Measurements from ENCODE around the gene FHOD3.

DNA sequence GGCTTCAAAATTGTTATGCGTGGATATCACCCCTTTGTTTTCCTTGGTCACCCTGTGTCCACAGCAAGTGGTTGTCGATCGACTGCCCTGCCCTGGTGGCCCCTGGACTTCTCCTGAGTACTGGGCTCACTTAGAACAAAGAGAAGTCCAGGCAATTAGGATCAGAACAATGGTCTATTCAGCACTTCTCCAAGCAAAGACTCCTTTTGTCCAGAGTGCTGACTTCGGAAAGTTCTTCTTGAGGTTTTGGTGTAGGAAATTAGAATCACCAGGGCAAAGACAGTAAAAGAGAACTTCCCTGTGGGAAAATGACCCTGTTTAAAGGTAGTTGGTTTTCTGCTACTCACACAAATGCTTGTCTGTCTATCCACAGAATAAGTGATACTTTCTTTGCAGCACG lies 173.9 kb downstream of the FHOD3 start:
- TF ChIP-seq, protein P1, sequence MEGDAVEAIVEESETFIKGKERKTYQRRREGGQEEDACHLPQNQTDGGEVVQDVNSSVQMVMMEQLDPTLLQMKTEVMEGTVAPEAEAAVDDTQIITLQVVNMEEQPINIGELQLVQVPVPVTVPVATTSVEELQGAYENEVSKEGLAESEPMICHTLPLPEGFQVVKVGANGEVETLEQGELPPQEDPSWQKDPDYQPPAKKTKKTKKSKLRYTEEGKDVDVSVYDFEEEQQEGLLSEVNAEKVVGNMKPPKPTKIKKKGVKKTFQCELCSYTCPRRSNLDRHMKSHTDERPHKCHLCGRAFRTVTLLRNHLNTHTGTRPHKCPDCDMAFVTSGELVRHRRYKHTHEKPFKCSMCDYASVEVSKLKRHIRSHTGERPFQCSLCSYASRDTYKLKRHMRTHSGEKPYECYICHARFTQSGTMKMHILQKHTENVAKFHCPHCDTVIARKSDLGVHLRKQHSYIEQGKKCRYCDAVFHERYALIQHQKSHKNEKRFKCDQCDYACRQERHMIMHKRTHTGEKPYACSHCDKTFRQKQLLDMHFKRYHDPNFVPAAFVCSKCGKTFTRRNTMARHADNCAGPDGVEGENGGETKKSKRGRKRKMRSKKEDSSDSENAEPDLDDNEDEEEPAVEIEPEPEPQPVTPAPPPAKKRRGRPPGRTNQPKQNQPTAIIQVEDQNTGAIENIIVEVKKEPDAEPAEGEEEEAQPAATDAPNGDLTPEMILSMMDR (conservative IDR thresholded peaks at IDR 0.05; ENCODE audit: low read depth, low read length) = no peak
- no peak for TF ChIP-seq MAZ (IDR thresholded peaks at IDR 0.05; ENCODE audit: borderline replicate concordance, low read depth, low read length)
- TF ChIP-seq, protein P2, sequence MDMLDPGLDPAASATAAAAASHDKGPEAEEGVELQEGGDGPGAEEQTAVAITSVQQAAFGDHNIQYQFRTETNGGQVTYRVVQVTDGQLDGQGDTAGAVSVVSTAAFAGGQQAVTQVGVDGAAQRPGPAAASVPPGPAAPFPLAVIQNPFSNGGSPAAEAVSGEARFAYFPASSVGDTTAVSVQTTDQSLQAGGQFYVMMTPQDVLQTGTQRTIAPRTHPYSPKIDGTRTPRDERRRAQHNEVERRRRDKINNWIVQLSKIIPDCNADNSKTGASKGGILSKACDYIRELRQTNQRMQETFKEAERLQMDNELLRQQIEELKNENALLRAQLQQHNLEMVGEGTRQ (IDR thresholded peaks at IDR 0.05; ENCODE audit: low read depth, low read length) = no peak
- no peak for TF ChIP-seq FOS (IDR thresholded peaks at IDR 0.05; ENCODE audit: low read depth, low read length)
- TF ChIP-seq POLR2A (IDR thresholded peaks at IDR 0.05; ENCODE audit: low read depth, low read length) = no peak
- TF ChIP-seq MAFK (IDR thresholded peaks at IDR 0.05; ENCODE audit: low read depth, low read length) = no peak
- no peak for TF ChIP-seq RAD21 (IDR thresholded peaks at IDR 0.05; ENCODE audit: low read length)
- TF ChIP-seq SMC3 (IDR thresholded peaks at IDR 0.05; ENCODE audit: low read depth, low read length) = no peak
- TF ChIP-seq CEBPB (IDR thresholded peaks at IDR 0.05; ENCODE audit: low read depth, low read length) = no peak
- TF ChIP-seq NFE2L2 (IDR thresholded peaks at IDR 0.05; ENCODE audit: low read depth, low read length) = no peak
- TF ChIP-seq RFX5 (IDR thresholded peaks at IDR 0.05; ENCODE audit: low read depth, low read length) = no peak

All from IMR-90 (cell line).